ENCODE measurements around the gene TTYH1.
"Not testable (repeated sequence)": the region's sequence is repeated elsewhere in the genome, so short reads cannot be mapped to it uniquely, and the experiment has no call there.

Gene TTYH1

DNA sequence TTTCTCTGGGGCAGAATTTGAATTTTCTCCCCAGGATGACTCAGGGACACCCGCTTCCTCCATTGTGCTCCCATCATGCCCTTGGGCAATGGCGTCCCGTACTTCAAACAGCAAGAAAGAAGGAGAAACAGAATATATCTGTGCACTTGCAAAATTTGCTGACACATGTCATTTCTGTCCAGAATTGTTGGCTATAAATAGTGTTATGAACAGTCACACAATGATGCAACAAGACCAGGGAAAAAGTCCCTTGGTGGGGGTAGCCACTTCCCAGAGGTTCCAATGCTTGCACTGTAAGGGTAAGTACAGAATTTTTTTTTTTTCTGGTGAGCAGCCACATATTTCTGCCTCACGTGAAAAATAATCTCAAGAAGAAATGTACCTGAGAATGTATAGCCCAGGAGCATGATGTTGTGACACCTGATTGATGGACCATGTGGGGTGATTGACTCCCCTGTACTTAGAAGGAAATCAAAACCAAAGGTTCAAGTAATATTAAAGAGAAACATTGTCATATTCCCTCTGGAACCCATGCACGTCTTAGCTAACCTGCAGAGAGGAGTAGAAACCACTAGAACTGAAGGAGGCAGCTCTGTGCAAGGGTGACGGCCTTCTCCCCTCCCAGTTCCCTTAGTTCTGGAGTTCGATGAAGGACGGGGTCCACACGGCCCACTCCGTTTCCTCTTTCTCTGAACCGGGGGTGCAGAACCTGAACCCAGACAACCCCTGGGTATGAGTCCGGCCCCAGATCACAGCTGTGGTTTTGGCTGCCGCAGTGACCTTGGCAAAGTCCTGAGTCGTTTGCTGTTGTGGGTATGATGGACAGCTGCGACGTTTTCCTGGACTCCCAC is 41.3 kb upstream of the TTYH1 start:
- peaks cover 6% of the 10 kb centered on the region for H3K27me3 Mint-ChIP-seq (ENCODE audit: low read depth)
- TF ChIP-seq, protein P1, sequence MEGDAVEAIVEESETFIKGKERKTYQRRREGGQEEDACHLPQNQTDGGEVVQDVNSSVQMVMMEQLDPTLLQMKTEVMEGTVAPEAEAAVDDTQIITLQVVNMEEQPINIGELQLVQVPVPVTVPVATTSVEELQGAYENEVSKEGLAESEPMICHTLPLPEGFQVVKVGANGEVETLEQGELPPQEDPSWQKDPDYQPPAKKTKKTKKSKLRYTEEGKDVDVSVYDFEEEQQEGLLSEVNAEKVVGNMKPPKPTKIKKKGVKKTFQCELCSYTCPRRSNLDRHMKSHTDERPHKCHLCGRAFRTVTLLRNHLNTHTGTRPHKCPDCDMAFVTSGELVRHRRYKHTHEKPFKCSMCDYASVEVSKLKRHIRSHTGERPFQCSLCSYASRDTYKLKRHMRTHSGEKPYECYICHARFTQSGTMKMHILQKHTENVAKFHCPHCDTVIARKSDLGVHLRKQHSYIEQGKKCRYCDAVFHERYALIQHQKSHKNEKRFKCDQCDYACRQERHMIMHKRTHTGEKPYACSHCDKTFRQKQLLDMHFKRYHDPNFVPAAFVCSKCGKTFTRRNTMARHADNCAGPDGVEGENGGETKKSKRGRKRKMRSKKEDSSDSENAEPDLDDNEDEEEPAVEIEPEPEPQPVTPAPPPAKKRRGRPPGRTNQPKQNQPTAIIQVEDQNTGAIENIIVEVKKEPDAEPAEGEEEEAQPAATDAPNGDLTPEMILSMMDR (IDR thresholded peaks at IDR 0.05; ENCODE audit: unreplicated experiment in 3 of 3), result no peak
- H3K9me3 Mint-ChIP-seq, result peaks cover 2% of the 10 kb centered on the region
- H3K4me3 Mint-ChIP-seq, result no peak overlapping the region
- H3K4me1 Mint-ChIP-seq, result no peaks in the 10 kb centered on the region
- H3K36me3 Mint-ChIP-seq (ENCODE audit: low read depth), result no peaks in the 10 kb centered on the region
- no peak overlapping the region for H3K27ac Mint-ChIP-seq

- not testable (repeated sequence) for H3K4me3 Mint-ChIP-seq
These were observed 39.9 kb upstream of the TTYH1 start for GRCh38 chr19:54375181-54375938.

GRCh38 chr19:54376610-54377285 is 38.5 kb upstream of the TTYH1 start:
- no peaks in the 10 kb centered on the region for H3K36me3 Mint-ChIP-seq (ENCODE audit: low read depth)
- H3K4me1 Mint-ChIP-seq, result no peaks in the 10 kb centered on the region
- H3K27me3 Mint-ChIP-seq (ENCODE audit: low read depth), result peaks cover 16% of the 10 kb centered on the region
- TF ChIP-seq, protein P1 (IDR thresholded peaks at IDR 0.05; ENCODE audit: unreplicated experiment in 3 of 3), result no peak
- H3K27ac Mint-ChIP-seq, result no peak overlapping the region
- H3K4me3 Mint-ChIP-seq, result no peak overlapping the region
- peaks cover 5% of the 10 kb centered on the region for H3K9me3 Mint-ChIP-seq

More at GRCh38 chr19:54375181-54375938, 39.9 kb upstream of the TTYH1 start:
- peaks cover 12% of the 10 kb centered on the region for H3K27me3 Mint-ChIP-seq (ENCODE audit: low read depth)
- H3K9me3 Mint-ChIP-seq; H3K36me3 Mint-ChIP-seq (ENCODE audit: low read depth); H3K4me1 Mint-ChIP-seq; H3K27ac Mint-ChIP-seq: not testable (repeated sequence)

GRCh38 chr19:54379187-54379678 is 36.0 kb upstream of the TTYH1 start:
- Mint-ChIP-seq H3K27me3 (ENCODE audit: low read depth) (peaks cover 19% of the 10 kb centered on the region), H3K9me3 (peaks cover 5% of the 10 kb centered on the region), H3K27ac (no peak overlapping the region), H3K4me3 (no peak overlapping the region), H3K4me1 (no peaks in the 10 kb centered on the region), H3K36me3 (ENCODE audit: low read depth) (no peaks in the 10 kb centered on the region)
- TF ChIP-seq, protein P1 (IDR thresholded peaks at IDR 0.05; ENCODE audit: unreplicated experiment in 3 of 3), result no peak

DNA sequence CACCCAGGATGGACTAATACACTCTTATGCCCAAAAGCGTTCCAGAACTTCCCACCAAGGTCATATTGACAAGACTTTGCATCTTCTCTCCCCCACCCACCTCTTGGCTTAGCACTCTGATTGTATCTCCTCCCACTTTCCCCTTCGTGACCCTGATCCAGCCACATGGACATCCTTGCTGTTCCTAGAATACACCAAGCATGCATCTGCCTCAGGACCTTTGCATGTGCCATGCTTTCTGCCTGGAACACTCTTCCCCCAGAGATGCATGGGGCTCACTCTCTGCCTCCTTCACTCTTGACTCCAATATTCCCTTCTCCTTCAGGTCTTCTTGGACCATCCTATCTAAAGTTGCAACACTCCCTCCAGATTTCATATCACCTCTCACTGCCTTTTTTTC is 34.4 kb upstream of the TTYH1 start:
- TF ChIP-seq, protein P1 (IDR thresholded peaks at IDR 0.05; ENCODE audit: unreplicated experiment in 3 of 3), result no peak
- Mint-ChIP-seq H3K27ac (no peak overlapping the region), H3K9me3 (peaks cover 5% of the 10 kb centered on the region), H3K4me3 (no peak overlapping the region), H3K36me3 (ENCODE audit: low read depth) (no peaks in the 10 kb centered on the region), H3K4me1 (no peaks in the 10 kb centered on the region), H3K27me3 (ENCODE audit: low read depth) (peaks cover 18% of the 10 kb centered on the region)

DNA sequence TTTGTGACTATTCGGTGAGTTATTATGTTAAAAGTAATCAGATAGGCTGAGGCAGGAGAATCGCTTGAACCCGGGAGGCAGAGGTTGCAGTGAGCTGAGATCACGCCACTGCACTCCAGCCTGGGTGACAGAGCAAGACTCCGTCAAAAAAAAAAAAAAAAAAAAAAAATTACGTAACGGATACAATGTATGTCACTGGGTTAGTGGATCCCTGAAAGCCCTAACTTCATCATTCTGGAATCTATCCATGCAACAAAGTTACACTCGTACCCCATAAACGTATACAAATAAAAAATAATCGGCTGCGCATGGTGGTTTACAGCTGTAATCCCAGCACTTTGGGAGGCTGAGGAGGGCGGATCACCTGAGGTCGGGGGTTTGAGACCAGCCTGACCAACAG is 33.2 kb upstream of the TTYH1 start:
- H3K4me3 Mint-ChIP-seq; H3K36me3 Mint-ChIP-seq (ENCODE audit: low read depth); H3K9me3 Mint-ChIP-seq; H3K27ac Mint-ChIP-seq; H3K4me1 Mint-ChIP-seq: not testable (repeated sequence)
- peaks cover 18% of the 10 kb centered on the region for H3K27me3 Mint-ChIP-seq (ENCODE audit: low read depth)

All from nephron (organoid).